ENCODE results near the gene TAC3.
"Not testable (repeated sequence)": the region's sequence is repeated elsewhere in the genome, so short reads cannot be mapped to it uniquely, and the experiment has no call there.

Gene TAC3

GRCh38 chr12:57031789-57032188, 15.5 kb upstream of the TAC3 start:
- no peak for DNase-seq

GRCh38 chr12:57031138-57031725, 14.9 kb upstream of the TAC3 start:
- no peak for DNase-seq

- DNase-seq = no peak
Measured at GRCh38 chr12:57029457-57029856, 13.1 kb upstream of the TAC3 start.

GRCh38 chr12:57027805-57028153, 11.4 kb upstream of the TAC3 start:
- no peak for DNase-seq

GRCh38 chr12:57027011-57027804, 10.9 kb upstream of the TAC3 start:
- DNase-seq = no peak

- DNase-seq = no peak
Measured at GRCh38 chr12:57025196-57025595, 8.9 kb upstream of the TAC3 start.

GRCh38 chr12:57022324-57022723, 6.0 kb upstream of the TAC3 start:
- not testable (repeated sequence) for DNase-seq

- no peak for DNase-seq
Measured at GRCh38 chr12:57019983-57020719, 3.8 kb upstream of the TAC3 start.

GRCh38 chr12:57018906-57019305, 2.6 kb upstream of the TAC3 start:
- no peak for DNase-seq

GRCh38 chr12:57018353-57018752, 2.0 kb upstream of the TAC3 start:
- not testable (repeated sequence) for DNase-seq

GRCh38 chr12:57012600-57013465, 3.5 kb downstream of the TAC3 start:
- DNase-seq = no peak

GRCh38 chr12:57011438-57012424, 4.6 kb downstream of the TAC3 start:
- DNase-seq = no peak

GRCh38 chr12:57010627-57011247, 5.6 kb downstream of the TAC3 start:
- DNase-seq = no peak

GRCh38 chr12:57009949-57010626, 6.2 kb downstream of the TAC3 start:
- no peak for DNase-seq

- DNase-seq = peak; percentile 22
Measured at GRCh38 chr12:57008178-57008577, 8.2 kb downstream of the TAC3 start.

GRCh38 chr12:57006809-57007475, 9.4 kb downstream of the TAC3 start:
- no peak for DNase-seq

- DNase-seq = peak; percentile 43
Measured at GRCh38 chr12:57005980-57006808, 10.1 kb downstream of the TAC3 start, which contains the start of gene ZBTB39. ZBTB39 (minus strand) TSS chr12:57006546; CDS start chr12:57004917, 1,629 bp downstream.

GRCh38 chr12:57004651-57005050, 11.7 kb downstream of the TAC3 start:
- no peak for DNase-seq

GRCh38 chr12:57003395-57003794, 12.9 kb downstream of the TAC3 start:
- no peak for DNase-seq
